OCI-LY7 (cell line): ENCODE data around the gene VPS18.

ENCODE experiments used
- CTCF ChIP-seq: fragments of 200-600 bp; sonication (generic); conservative IDR thresholded peaks from 2 replicates; pipeline ENCODE4 v1.5.1; 2014; ENCODE audit warnings: mild to moderate bottlenecking, antibody characterized with exemption, low read length, moderate library complexity, mixed read lengths
- EZH2phosphoT487 ChIP-seq: fragments of 200-600 bp; sonication (generic); IDR thresholded peaks from 2 replicates; pipeline ENCODE4 v1.6.1; 2018; ENCODE audit warnings: low read depth, borderline replicate concordance, mild to moderate bottlenecking, mixed run types, antibody characterized with exemption, low read length, moderate library complexity, mixed read lengths

GRCh38 chr15:40928821-40929659 is 34.8 kb downstream of the VPS18 start, which contains the start of gene DLL4:
- TF ChIP-seq CTCF (no peak), EZH2phosphoT487 (peak; percentile 53)
